Sigmoid colon (tissue), 7 donors: ENCODE data around the gene XYLT1. TPM values are rescaled to one million over a fixed set of nuclear protein-coding genes. Genes with fewer than 3 reads are reported as not detected.
A peak's percentile ranks its signal among the peaks of the same experiment; 100 is the strongest.

Source experiments
- DNase-seq: peaks from one replicate; pipeline ENCODE4 v3.0.0-alpha.2; 2019
- H3K27ac ChIP-seq, 4 donors: fragments of 200-600 bp; sonication (generic); one replicate each; pipeline ENCODE4 v1.5.1; 2016 to 2019; ENCODE audit warnings: mild to moderate bottlenecking in 1 of 4
- H3K27me3 ChIP-seq, 3 donors: fragments of 200-600 bp; sonication (generic); one replicate each; pipeline ENCODE4 v1.5.1; 2019; ENCODE audit warnings: mild to moderate bottlenecking in 1 of 3
- H3K36me3 ChIP-seq, 4 donors: fragments of 200-600 bp; sonication (generic); one replicate each; pipeline ENCODE4 v1.5.1; 2016 to 2019
- H3K4me1 ChIP-seq, 4 donors: fragments of 200-600 bp; sonication (generic); one replicate each; pipeline ENCODE4 v1.5.1; 2017 to 2019
- H3K4me3 ChIP-seq, 4 donors: fragments of 200-600 bp; sonication (generic); one replicate each; pipeline ENCODE4 v1.5.1; 2017 to 2019; ENCODE audit warnings: mild to moderate bottlenecking in 2 of 4, moderate library complexity in 1 of 4
- H3K9me3 ChIP-seq, 4 donors: fragments of 200-600 bp in 3 of 4; sonication (generic) in 3 of 4; one replicate each; pipeline versions ENCODE4 v1.5.1 to v1.6.1; 2013 to 2019
- EP300 ChIP-seq, 4 donors: sonication (generic); formaldehyde crosslinking; IDR thresholded peaks; one replicate each; pipeline ENCODE4 v1.6.1; 2017; ENCODE audit warnings: antibody characterized with exemption in 4 of 4
- POLR2A ChIP-seq, 2 donors: fragments of 450-650 bp; IDR thresholded peaks; one replicate each; pipeline ENCODE4 v1.6.1; 2016; ENCODE audit warnings: antibody characterized with exemption in 2 of 2, mild to moderate bottlenecking in 2 of 2, moderate library complexity in 2 of 2
- POLR2AphosphoS5 ChIP-seq, 4 donors: sonication (generic); formaldehyde crosslinking; IDR thresholded peaks; one replicate each; pipeline ENCODE4 v1.6.1; 2017; ENCODE audit warnings: antibody characterized with exemption in 4 of 4
- WGBS, 2 donors: extraction: QIAGEN DNeasy Blood & Tissue Kit; methylation state at CpG; one replicate each; pipeline ENCODE4 v1.1.7; 2013; 5-methylcytosine and 5-hydroxymethylcytosine counted together
- intact Hi-C: fragments of 100-400 bp; cut with DNase I; formaldehyde crosslinking; loops from one replicate; pipeline ENCODE4 v1.15.1; 2023
- polyA plus RNA-seq, 3 donors: library from polyadenylated mRNA; stranded (reverse); fragments of 200-250 nt; gene quantifications; one replicate each; pipeline ENCODE4 v1.2.3, GENCODE V29; 2013
- total RNA-seq, 4 donors: library from RNA; depleted of rRNA; stranded (reverse); fragments of >200 nt; gene quantifications; one replicate each; pipeline ENCODE4 v1.1.0, GENCODE V29; 2016
- TF ChIP-seq, protein P1 (sequence below), 4 experiments: fragments of 450-650 bp in 3 of 4; fragments of 200-600 bp in 1 of 4; IDR thresholded peaks; one replicate each; pipeline ENCODE4 v1.5.1; 2016 to 2019; ENCODE audit warnings: antibody characterized with exemption in 4 of 4, mild to moderate bottlenecking in 3 of 4, moderate library complexity in 2 of 4
- donor health status: healthy with polysubstance abuse.
- donor health status: Bipolar disorder and iron deficiency.
- donor health status: healthy.

The XYLT1 gene
- total and polyA plus RNA-seq, 7 donors = 0.60 to 33.2 (median 23.0) TPM

DNA sequence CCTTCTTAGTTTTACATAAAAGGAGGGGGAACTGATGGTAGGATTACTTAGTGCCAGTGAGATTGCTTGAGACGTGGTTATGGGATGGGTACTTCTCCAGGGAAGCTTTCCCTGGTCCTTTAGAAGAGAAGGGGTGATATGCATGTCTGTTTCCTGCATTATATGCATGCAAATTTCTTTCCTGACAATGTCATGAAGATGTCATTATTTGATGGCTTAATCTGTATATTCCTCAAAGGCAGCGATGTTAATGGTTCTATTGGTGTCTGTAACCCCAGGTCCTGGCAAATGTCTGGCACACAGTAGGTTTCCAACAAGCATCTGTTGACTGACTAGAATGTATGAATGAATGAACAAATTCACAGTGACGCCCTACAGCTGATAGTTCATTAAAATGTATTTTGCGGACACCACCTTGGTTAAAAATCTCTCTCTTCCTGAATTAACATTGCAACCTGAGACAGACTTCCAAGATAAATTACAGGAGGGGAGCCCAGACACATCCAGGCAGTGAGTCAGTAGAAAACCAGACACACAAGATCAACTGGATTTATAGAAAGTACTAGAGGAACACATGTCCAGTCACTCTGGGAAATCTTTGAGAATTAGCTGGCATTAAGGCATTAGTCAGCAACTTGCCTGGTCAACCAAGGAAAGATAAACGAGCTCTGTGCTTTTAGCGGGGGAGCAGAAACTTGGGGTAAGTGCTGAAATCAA is 293.4 kb downstream of the XYLT1 start:
- WGBS, 2 donors = 78 to 89% methylated on average over 6 of the region's 6 CpGs
- Histone ChIP-seq H3K27ac (no peak overlapping the region), H3K4me3 (no peak overlapping the region), H3K36me3 (peaks cover 0 to 30% (median 5%) of the 10 kb centered on the region in 4 donors), H3K27me3 (no peaks in the 10 kb centered on the region), H3K4me1 (no peaks in the 10 kb centered on the region), H3K9me3 (no peaks in the 10 kb centered on the region)
- DNase-seq = no peak
- no peak for TF ChIP-seq POLR2AphosphoS5 (IDR thresholded peaks at IDR 0.05)
- TF ChIP-seq EP300 (IDR thresholded peaks at IDR 0.05) = no peak
- no peak for TF ChIP-seq POLR2A (IDR thresholded peaks at IDR 0.05)
- TF ChIP-seq, protein P1, sequence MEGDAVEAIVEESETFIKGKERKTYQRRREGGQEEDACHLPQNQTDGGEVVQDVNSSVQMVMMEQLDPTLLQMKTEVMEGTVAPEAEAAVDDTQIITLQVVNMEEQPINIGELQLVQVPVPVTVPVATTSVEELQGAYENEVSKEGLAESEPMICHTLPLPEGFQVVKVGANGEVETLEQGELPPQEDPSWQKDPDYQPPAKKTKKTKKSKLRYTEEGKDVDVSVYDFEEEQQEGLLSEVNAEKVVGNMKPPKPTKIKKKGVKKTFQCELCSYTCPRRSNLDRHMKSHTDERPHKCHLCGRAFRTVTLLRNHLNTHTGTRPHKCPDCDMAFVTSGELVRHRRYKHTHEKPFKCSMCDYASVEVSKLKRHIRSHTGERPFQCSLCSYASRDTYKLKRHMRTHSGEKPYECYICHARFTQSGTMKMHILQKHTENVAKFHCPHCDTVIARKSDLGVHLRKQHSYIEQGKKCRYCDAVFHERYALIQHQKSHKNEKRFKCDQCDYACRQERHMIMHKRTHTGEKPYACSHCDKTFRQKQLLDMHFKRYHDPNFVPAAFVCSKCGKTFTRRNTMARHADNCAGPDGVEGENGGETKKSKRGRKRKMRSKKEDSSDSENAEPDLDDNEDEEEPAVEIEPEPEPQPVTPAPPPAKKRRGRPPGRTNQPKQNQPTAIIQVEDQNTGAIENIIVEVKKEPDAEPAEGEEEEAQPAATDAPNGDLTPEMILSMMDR (IDR thresholded peaks at IDR 0.05) = no peak
- intact Hi-C loops = no loop called here

DNA sequence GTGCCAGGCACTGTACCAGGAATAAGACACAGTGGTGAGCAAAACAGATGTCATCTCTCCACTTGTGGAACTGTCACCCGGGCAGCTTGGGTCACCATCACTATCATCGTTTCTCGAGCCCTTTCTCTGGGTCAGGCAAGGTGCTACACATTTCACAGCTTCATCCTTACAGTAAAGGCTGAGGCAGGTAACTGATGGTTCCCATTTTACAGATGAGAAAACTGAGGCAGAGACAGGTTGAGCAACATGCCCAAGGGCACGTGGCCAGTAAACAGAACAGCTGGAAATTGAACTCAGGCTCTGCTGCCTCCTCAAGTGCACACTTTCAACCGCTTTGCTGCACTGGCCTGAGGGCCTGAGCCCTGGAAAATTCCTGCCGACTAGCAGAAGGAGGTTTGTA is 294.6 kb downstream of the XYLT1 start:
- TF ChIP-seq POLR2AphosphoS5 (IDR thresholded peaks at IDR 0.05) (no peak), EP300 (IDR thresholded peaks at IDR 0.05) (no peak), POLR2A (IDR thresholded peaks at IDR 0.05) (no peak)
- TF ChIP-seq, protein P1 (IDR thresholded peaks at IDR 0.05) = no peak
- Histone ChIP-seq H3K9me3 (no peaks in the 10 kb centered on the region), H3K4me3 (no peak overlapping the region), H3K4me1 (no peaks in the 10 kb centered on the region), H3K27me3 (no peaks in the 10 kb centered on the region), H3K36me3 (peaks cover 0 to 23% (median 4%) of the 10 kb centered on the region in 4 donors), H3K27ac (no peak overlapping the region)
- intact Hi-C loops = no loop called here
- no peak for DNase-seq
- 94 to 95% methylated on average over 6 of the region's 6 CpGs for WGBS, 2 donors

DNA sequence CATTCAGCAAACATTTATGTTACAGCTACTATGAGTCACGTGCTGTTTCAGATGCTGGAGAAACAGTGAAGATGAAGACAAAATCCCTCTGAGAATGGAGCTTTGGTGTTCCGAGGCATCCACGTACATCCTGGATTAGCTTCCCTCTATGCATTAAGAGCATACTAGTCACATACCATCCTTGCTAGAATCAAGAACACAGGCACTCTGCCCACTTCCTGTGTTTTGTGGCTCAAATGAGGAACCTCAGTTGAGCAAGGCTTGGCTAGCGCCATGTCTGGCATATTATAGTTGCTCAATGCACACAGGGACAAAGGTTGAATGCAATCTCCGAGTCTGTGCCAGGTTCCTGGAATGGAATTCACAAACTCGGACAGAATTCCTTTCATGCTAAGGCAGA is 297.5 kb downstream of the XYLT1 start:
- H3K4me1 ChIP-seq = no peaks in the 10 kb centered on the region
- DNase-seq = peak; percentile 74
- no peaks in the 10 kb centered on the region for H3K9me3 ChIP-seq
- intact Hi-C loops = no loop called here
- H3K27ac ChIP-seq = no peak overlapping the region
- TF ChIP-seq POLR2AphosphoS5 (IDR thresholded peaks at IDR 0.05) = peak in 1 of 4 donors; percentile 8
- TF ChIP-seq, protein P1 (IDR thresholded peaks at IDR 0.05) = no peak
- peak in 1 of 4 donors; percentile 2 for TF ChIP-seq EP300 (IDR thresholded peaks at IDR 0.05)
- no peak for TF ChIP-seq POLR2A (IDR thresholded peaks at IDR 0.05)
- 63 to 73% methylated on average over 6 of the region's 6 CpGs for WGBS, 2 donors
- H3K4me3 ChIP-seq = no peak overlapping the region
- no peaks in the 10 kb centered on the region for H3K27me3 ChIP-seq
- peaks cover 0 to 17% (median 6%) of the 10 kb centered on the region in 4 donors for H3K36me3 ChIP-seq

GRCh38 chr16:17171250-17172143 is 299.3 kb downstream of the XYLT1 start:
- TF ChIP-seq EP300 (IDR thresholded peaks at IDR 0.05) (no peak), POLR2A (IDR thresholded peaks at IDR 0.05) (no peak), POLR2AphosphoS5 (IDR thresholded peaks at IDR 0.05) (no peak)
- TF ChIP-seq, protein P1 (IDR thresholded peaks at IDR 0.05) = no peak
- Histone ChIP-seq H3K9me3 (no peaks in the 10 kb centered on the region), H3K27ac (no peak overlapping the region), H3K36me3 (peaks cover 0 to 21% (median 7%) of the 10 kb centered on the region in 4 donors), H3K27me3 (no peaks in the 10 kb centered on the region), H3K4me1 (no peaks in the 10 kb centered on the region), H3K4me3 (no peak overlapping the region)
- intact Hi-C loops = no loop called here
- DNase-seq = no peak
- WGBS, 2 donors = 46 to 63% methylated on average over 8 of the region's 8 CpGs
